RCC 7860 (cell line): ENCODE measurements around the gene DYNC1I1.

Experiments
- DNase-seq: peaks from one replicate; pipeline ENCODE4 v3.0.0-alpha.2; 2015; ENCODE audit warnings: low spot score
- FAIRE-seq: peaks from 2 replicates; lab custom pipeline; 2012; peaks lifted over from hg19 to GRCh38; lab: Jason Lieb, UNC

The DYNC1I1 gene

DNA sequence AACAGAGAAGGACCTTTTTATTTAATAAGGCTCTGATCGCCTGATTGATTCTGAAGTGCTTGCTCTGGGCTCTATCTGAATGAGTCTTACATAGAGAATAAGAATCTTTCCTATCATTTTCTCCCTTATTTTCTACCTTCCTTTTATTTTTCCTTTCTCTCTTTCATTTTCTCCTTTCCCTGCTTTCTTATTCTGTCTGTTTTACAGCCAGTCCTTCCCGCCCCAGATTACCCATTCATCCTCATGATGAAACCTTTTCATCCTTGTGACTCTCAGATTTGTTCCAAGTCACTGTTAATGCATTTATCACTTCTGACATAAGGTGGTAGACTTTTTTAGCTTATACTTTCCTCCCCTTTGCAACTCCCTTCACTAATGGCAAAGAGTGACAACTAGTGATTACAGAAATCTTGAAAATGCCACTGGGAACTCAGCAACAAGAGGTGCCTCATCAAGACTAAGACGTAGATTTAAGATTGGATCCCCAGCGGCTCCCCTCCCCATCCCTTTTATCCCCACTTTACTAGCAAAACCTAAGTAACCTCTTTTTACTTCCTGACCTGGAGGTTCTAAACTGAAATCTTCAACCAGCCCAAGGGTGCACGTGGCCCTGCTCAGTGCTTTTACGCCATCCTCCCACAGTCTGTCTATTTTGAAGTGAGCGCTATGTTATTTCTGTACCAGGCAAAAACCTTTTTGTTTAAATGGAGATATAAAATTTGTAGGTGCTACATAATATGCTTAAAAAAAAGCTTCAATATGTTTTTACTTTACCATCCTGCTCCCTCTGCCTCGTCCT, 179.8 kb downstream of the DYNC1I1 start:
- DNase-seq (no peak), FAIRE-seq (no peak)

DNA sequence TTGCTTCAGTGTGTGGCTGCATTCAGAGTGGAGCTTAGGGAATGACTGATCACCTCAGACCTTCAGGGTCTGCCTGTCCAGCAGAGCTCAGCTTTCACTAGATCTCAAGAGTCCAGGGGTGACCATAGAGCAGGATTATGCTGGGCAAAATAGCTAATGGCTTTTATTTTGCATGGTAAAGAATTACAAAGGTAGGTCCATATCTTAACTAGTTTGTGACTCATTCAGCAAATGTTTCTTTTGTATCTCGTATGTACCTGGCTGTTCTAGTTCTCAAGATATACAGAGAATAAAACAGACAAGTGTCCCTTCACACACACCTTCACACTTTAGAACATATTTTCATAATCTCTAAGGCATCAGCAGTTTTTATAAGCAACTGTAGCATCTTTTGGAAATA, 180.5 kb downstream of the DYNC1I1 start:
- no peak for FAIRE-seq
- no peak for DNase-seq

- DNase-seq, result no peak
These were observed 183.4 kb downstream of the DYNC1I1 start for GRCh38 chr7:95955748-95956147.

GRCh38 chr7:95957510-95957909, 185.2 kb downstream of the DYNC1I1 start:
- FAIRE-seq, result no peak
- DNase-seq, result no peak

More at GRCh38 chr7:95955748-95956147, 183.4 kb downstream of the DYNC1I1 start:
- FAIRE-seq, result no peak

DNA sequence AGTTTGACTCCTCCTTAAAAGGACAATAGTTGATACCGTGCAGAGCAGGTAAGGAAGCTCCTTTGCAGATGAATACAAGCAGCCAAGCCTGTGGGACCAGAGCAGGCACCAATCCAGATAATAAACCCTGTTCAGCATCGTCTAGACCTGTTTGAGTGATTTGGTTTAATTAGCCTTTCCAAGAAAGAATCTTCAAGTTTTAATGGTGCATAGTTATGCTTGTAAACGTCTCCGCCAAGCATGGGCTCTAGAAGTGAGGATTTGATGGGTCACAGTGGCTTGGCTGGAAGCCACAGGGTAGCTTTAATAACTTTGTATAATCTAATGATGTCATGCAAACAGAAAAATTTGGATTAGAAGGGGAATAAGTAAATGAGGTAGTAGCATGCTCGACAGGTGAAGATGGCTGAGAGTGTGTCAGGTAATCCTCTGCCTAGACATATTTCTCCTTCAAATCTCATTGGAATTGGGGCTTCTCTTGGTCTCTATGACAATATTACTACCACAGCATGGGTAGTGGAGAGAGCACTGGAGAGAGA, 188.4 kb downstream of the DYNC1I1 start:
- FAIRE-seq (no peak), DNase-seq (no peak)

DNA sequence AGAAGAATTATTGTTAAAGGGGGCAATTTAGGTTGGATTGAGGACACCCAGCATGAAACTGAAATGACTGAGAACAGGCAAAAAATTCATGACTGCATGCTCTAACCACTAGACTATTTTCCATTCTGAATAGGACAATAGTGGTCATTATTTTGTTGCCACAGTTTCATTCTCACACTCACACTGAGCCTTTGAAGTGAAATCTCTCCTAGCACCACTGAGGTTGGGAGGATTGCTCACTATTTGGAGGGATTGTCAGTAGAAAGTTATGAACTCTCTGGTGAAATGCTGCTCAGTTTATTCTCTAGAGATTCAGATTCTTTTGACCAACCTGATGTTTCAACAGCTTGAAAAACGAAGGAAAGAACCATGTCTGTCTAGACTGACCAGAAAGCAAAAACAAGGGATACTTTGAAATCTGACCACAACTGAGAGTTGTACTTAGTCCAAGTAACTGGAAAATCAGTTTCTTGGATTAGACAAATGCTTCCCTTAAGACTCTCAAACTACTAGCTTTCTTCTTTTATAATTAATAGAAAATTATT, 191.2 kb downstream of the DYNC1I1 start:
- DNase-seq (no peak), FAIRE-seq (no peak)

- FAIRE-seq (no peak), DNase-seq (no peak)
These were observed 199.4 kb downstream of the DYNC1I1 start for GRCh38 chr7:95971716-95972115.

DNA sequence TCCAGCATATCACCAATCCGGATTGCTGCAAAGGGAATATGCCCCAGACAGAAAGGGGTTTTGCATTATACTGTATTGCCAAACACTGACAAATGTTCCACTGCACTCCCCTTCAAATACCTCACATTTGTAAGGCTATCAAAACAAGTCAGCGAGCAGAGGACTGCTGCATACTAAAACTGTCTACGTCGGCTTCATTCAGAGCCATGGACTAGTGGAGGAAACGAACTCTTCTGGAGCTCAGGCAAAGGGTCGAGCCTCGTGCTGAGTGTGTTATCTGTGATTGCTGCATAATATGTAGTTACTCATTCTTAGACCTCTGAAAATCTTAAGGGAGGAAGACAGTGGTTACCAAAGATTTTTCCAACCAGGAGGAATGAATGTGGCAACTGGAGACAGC, 200.2 kb downstream of the DYNC1I1 start:
- FAIRE-seq (no peak), DNase-seq (no peak)

DNA sequence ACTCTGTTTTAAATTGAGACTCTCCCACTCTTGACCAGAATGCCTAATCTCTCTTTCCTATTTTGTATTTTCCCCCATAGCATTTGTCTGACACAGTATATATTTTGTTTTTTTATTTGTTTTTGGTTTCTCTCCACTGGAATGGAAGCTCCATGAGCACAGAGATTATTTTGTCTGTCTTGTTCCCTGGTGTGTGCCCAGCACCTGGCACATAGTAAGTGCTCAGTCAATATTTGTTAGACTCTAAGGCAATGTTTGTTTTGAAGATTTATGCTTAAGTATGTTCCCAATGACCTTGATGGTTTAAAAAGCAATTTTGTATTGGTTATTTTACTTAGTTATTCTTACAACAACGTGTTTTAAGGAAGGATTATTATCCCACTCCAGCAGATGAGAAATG, 201.8 kb downstream of the DYNC1I1 start:
- FAIRE-seq (no peak), DNase-seq (no peak)

- FAIRE-seq (no peak), DNase-seq (no peak)
These were observed 204.2 kb downstream of the DYNC1I1 start for GRCh38 chr7:95976369-95977060.

DNA sequence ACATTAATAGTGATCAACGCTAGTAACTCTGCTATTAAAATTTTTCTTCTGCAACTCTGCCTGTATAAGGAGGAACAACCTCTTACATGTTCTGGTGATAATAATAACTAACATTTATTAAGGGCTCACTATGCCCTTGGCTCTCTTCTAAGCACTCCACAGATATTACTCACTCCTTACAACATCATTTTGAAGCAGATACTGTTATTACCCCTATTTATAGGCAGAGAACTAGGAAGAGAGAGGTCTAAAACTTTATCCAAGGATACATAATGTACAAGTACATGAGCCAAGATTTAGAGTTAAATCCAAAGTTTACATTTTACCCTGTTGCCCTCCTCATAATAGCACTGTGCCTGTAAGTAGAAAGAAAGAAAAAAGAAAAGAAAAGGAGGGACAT, 205.6 kb downstream of the DYNC1I1 start:
- FAIRE-seq (no peak), DNase-seq (no peak)

GRCh38 chr7:95980167-95980566, 207.8 kb downstream of the DYNC1I1 start:
- DNase-seq (no peak), FAIRE-seq (no peak)

- no peak for FAIRE-seq
These were observed 208.4 kb downstream of the DYNC1I1 start for GRCh38 chr7:95980706-95981105.

GRCh38 chr7:95986178-95986764, 213.9 kb downstream of the DYNC1I1 start:
- FAIRE-seq (no peak), DNase-seq (no peak)

More at GRCh38 chr7:95980706-95981105, 208.4 kb downstream of the DYNC1I1 start:
- no peak for DNase-seq

DNA sequence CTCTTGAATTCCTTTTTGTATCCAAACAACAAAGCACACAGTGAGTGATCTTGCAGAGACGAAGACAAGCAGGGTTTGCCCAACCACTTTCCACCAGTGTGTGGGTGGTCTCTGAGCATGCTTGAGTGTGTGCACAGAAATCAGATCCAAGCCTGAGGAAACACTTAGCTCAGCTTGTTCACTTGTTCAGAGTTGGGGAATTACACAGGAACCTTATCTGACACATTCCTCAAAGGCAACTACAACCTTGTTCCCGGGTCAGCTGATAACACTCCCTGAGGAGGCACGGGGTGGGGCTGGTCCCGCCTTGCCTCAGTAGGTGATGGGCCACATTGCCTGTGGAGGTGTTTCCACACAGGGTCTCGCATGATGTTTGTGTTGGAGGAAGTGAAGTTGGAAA, 216.9 kb downstream of the DYNC1I1 start:
- FAIRE-seq, result no peak

GRCh38 chr7:95993380-95993779, 221.0 kb downstream of the DYNC1I1 start:
- no peak for DNase-seq
- no peak for FAIRE-seq

More for the DNA sequence above, 216.9 kb downstream of the DYNC1I1 start:
- no peak for DNase-seq

DNA sequence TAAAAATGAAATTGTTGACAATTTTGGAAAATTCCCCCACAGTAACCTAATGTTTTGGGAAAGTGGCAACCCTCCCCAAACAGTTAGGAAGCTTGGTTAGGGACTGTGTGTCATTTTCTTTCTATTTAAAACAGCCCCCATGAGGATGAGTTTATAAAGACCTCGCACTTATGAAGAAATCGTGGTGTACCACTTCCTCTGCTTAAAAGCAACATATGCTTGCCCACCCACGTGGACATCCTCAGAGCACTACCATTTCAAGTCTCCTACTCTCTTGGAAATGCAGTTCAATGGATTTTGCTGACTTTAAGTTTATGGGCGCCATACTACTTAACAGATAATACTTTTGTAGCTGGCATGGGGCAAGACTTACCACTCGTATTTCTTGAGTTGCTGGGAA, 223.8 kb downstream of the DYNC1I1 start:
- FAIRE-seq (no peak), DNase-seq (no peak)

DNA sequence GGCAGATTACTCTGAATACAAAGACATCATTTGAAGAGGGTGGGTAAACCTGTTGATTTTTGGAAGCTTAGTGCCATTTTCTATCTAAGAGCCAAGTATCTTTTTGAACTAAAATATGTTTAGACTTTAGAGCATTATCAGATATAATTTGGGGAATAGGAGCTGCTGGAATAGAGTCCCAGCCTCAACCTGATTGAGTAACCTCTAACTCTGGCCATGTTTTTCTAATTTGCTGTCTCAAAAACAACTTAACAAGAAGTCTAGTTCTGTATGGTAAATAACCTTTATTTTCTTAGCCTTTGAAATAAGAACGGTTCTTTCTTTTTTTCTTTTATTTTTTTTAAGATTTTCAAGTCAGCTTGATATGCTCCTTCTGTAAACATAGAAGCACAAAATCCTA, 224.5 kb downstream of the DYNC1I1 start:
- DNase-seq, result no peak
- FAIRE-seq, result no peak

DNA sequence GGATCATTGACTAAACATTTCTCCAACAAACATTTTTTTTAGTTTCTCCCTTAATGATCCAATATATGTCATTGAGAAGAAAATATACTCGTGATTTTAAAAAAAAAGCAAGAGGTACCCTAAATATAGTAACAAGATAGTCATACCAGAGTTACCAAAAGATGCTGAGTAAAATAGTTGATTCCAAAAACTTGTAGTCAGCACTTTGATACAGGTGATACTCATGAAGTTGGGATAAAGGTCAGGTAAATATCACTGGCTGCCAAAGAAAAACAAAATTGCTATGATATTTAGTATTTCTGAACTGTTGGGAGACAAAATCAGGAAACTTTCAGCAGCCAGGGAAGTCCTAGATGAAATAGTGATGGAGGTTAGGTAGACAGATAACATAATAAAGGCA, 225.3 kb downstream of the DYNC1I1 start:
- no peak for FAIRE-seq

DNA sequence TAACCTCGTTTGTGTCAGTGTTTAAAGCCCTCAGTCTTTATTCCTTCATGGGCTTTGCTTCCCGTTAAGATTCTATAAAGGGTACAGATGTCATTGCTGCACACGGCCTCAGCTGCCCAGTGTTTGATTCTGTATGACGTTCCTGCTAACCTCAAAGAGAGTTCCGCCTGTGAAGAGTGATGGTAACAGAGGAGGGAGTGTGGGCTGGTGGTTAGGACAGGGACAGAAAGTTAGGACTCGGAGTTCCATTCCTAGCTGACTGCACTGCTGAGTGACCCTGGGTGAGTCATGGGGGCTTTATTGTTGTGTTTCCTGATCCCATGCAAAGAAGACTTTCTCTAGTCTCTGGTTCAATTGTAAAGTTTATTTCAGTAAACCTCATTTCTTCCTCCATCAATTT, 227.1 kb downstream of the DYNC1I1 start:
- DNase-seq (no peak), FAIRE-seq (no peak)

More for the DNA sequence above, 225.3 kb downstream of the DYNC1I1 start:
- DNase-seq, result no peak

- DNase-seq, result no peak
- no peak for FAIRE-seq
These were observed 232.2 kb downstream of the DYNC1I1 start for GRCh38 chr7:96004578-96004977.
